Measurements from ENCODE around the gene BMP7.
"Not testable (repeated sequence)": the region's sequence is repeated elsewhere in the genome, so short reads cannot be mapped to it uniquely, and the experiment has no call there.

The BMP7 gene

GRCh38 chr20:57163041-57163440, 103.4 kb downstream of the BMP7 start:
- no peak for DNase-seq

GRCh38 chr20:57162362-57162652, 104.1 kb downstream of the BMP7 start:
- no peak for DNase-seq

GRCh38 chr20:57161478-57162361, 104.7 kb downstream of the BMP7 start:
- DNase-seq = no peak

GRCh38 chr20:57160985-57161384, 105.5 kb downstream of the BMP7 start:
- DNase-seq = no peak

GRCh38 chr20:57159945-57160610, 106.4 kb downstream of the BMP7 start:
- no peak for DNase-seq

GRCh38 chr20:57159193-57159851, 107.1 kb downstream of the BMP7 start:
- no peak for DNase-seq

- DNase-seq = no peak
Measured at GRCh38 chr20:57158474-57158873, 108.0 kb downstream of the BMP7 start.

- DNase-seq = not testable (repeated sequence)
Measured at GRCh38 chr20:57157787-57158186, 108.7 kb downstream of the BMP7 start.

- no peak for DNase-seq
Measured at GRCh38 chr20:57157106-57157691, 109.2 kb downstream of the BMP7 start.

- no peak for DNase-seq
Measured at GRCh38 chr20:57156011-57156729, 110.3 kb downstream of the BMP7 start.

- DNase-seq = no peak
Measured at GRCh38 chr20:57155415-57155814, 111.0 kb downstream of the BMP7 start.

GRCh38 chr20:57153238-57153905, 113.1 kb downstream of the BMP7 start:
- no peak for DNase-seq

- DNase-seq = no peak
Measured at GRCh38 chr20:57152557-57152956, 113.9 kb downstream of the BMP7 start.

- no peak for DNase-seq
Measured at GRCh38 chr20:57150559-57150958, 115.9 kb downstream of the BMP7 start.

- peak; percentile 74 for DNase-seq
Measured at GRCh38 chr20:57148263-57148662, 118.2 kb downstream of the BMP7 start.

GRCh38 chr20:57147185-57147584, 119.3 kb downstream of the BMP7 start:
- DNase-seq = no peak

GRCh38 chr20:57146155-57146554, 120.3 kb downstream of the BMP7 start:
- DNase-seq = no peak

GRCh38 chr20:57145089-57145631, 121.3 kb downstream of the BMP7 start:
- DNase-seq = no peak

GRCh38 chr20:57143173-57143572, 123.3 kb downstream of the BMP7 start:
- DNase-seq = no peak

GRCh38 chr20:57142667-57143066, 123.8 kb downstream of the BMP7 start:
- no peak for DNase-seq

- DNase-seq = no peak
Measured at GRCh38 chr20:57141492-57141891, 124.9 kb downstream of the BMP7 start.

- no peak for DNase-seq
Measured at GRCh38 chr20:57140416-57140965, 126.0 kb downstream of the BMP7 start.

Data from femur (tissue), 1 donor.